HFF-Myc (cell line): Measurements from ENCODE around the gene EMP2.
"Not testable (repeated sequence)": the region's sequence is repeated elsewhere in the genome, so short reads cannot be mapped to it uniquely, and the experiment has no call there.

Experiments used
- DNase-seq: peaks from one replicate; pipeline ENCODE4 v3.0.0-alpha.2; 2011; ENCODE audit warnings: low read depth; ENCODE audit errors: extremely low read depth
- H3K4me3 ChIP-seq: replicated peaks from 2 replicates; pipeline ENCODE4 v1.5.1; 2011; ENCODE audit warnings: low read depth, mild to moderate bottlenecking, control low read depth, low read length
- CTCF ChIP-seq: IDR thresholded peaks from 2 replicates; pipeline ENCODE4 v1.5.1; 2012; ENCODE audit warnings: mild to moderate bottlenecking, low read depth, low read length, control low read depth; ENCODE audit errors: missing control alignments

Gene EMP2

GRCh38 chr16:10539236-10539635 lies 41.2 kb downstream of the EMP2 start:
- no peak overlapping the region for H3K4me3 ChIP-seq
- TF ChIP-seq CTCF, result no peak

GRCh38 chr16:10538583-10538982 lies 41.8 kb downstream of the EMP2 start:
- DNase-seq, result no peak
- H3K4me3 ChIP-seq, result no peak overlapping the region
- no peak for TF ChIP-seq CTCF

More at GRCh38 chr16:10539236-10539635, 41.2 kb downstream of the EMP2 start:
- no peak for DNase-seq

GRCh38 chr16:10537946-10538345 lies 42.5 kb downstream of the EMP2 start:
- H3K4me3 ChIP-seq, result no peak overlapping the region
- DNase-seq, result no peak
- no peak for TF ChIP-seq CTCF

GRCh38 chr16:10536814-10537389 lies 43.5 kb downstream of the EMP2 start:
- no peak overlapping the region for H3K4me3 ChIP-seq
- TF ChIP-seq CTCF, result no peak

GRCh38 chr16:10536328-10536727 lies 44.1 kb downstream of the EMP2 start:
- not testable (repeated sequence) for H3K4me3 ChIP-seq, DNase-seq

More at GRCh38 chr16:10536814-10537389, 43.5 kb downstream of the EMP2 start:
- no peak for DNase-seq

- H3K4me3 ChIP-seq, result no peak overlapping the region
- TF ChIP-seq CTCF, result no peak
- no peak for DNase-seq
These were observed 44.9 kb downstream of the EMP2 start for GRCh38 chr16:10535461-10535860.

- no peak for TF ChIP-seq CTCF
- DNase-seq, result no peak
- no peak overlapping the region for H3K4me3 ChIP-seq
These were observed 45.6 kb downstream of the EMP2 start for GRCh38 chr16:10534748-10535147.

GRCh38 chr16:10533612-10534011 lies 46.8 kb downstream of the EMP2 start:
- H3K4me3 ChIP-seq, DNase-seq: not testable (repeated sequence)
